ENCODE results near the gene CCNG2.

The CCNG2 gene

GRCh38 chr4:77209012-77209411 is 52.0 kb downstream of the CCNG2 start:
- DNase-seq: no peak

GRCh38 chr4:77209936-77210335 is 52.9 kb downstream of the CCNG2 start:
- DNase-seq: no peak

- no peak for DNase-seq
These were observed 58.1 kb downstream of the CCNG2 start for GRCh38 chr4:77215107-77215506.

GRCh38 chr4:77217526-77217925 is 60.5 kb downstream of the CCNG2 start:
- no peak for DNase-seq

GRCh38 chr4:77219266-77219665 is 62.3 kb downstream of the CCNG2 start:
- no peak for DNase-seq
